Esophagus squamous epithelium (tissue), 5 donors: ENCODE measurements around the gene SFXN5. TPM values are rescaled to one million over a fixed set of nuclear protein-coding genes. Genes with fewer than 3 reads are reported as not detected.
"Not testable (repeated sequence)": the region's sequence is repeated elsewhere in the genome, so short reads cannot be mapped to it uniquely, and the experiment has no call there.

Experiments
- DNase-seq: peaks from one replicate; lab custom pipeline; 2025; lab: John Stamatoyannopoulos, UW
- H3K27ac ChIP-seq, 4 donors: fragments of 200-600 bp; sonication (generic); one replicate each; pipeline ENCODE4 v1.5.1; 2016 to 2019; ENCODE audit warnings: mild to moderate bottlenecking in 1 of 4
- H3K27me3 ChIP-seq, 4 donors: fragments of 200-600 bp; sonication (generic); 1 replicate in 3 of 4; 2 replicates in 1 of 4; pipeline versions ENCODE4 v1.5.1 to v1.6.0; 2017 to 2021; ENCODE audit warnings: antibody characterized with exemption in 1 of 4
- H3K36me3 ChIP-seq, 3 donors: fragments of 200-600 bp; sonication (generic); one replicate each; pipeline ENCODE4 v1.5.1; 2016 to 2019
- H3K4me1 ChIP-seq, 3 donors: fragments of 200-600 bp; sonication (generic); one replicate each; pipeline ENCODE4 v1.5.1; 2017 to 2019
- H3K4me3 ChIP-seq, 4 donors: fragments of 200-600 bp; sonication (generic); 1 replicate in 3 of 4; 2 replicates in 1 of 4; pipeline ENCODE4 v1.5.1; 2016 to 2019; ENCODE audit warnings: mild to moderate bottlenecking in 2 of 4, moderate library complexity in 1 of 4
- H3K9me3 ChIP-seq, 3 donors: fragments of 200-600 bp; sonication (generic); one replicate each; pipeline ENCODE4 v1.5.1; 2016 to 2019
- CTCF ChIP-seq, 6 experiments: fragments of 450-650 bp in 4 of 6; fragments of 200-600 bp in 2 of 6; sonication (generic) in 2 of 6; IDR thresholded peaks; one replicate each; pipeline ENCODE4 v1.5.1; 2016 to 2019; ENCODE audit warnings: antibody characterized with exemption in 6 of 6, mild to moderate bottlenecking in 4 of 6, moderate library complexity in 4 of 6
- POLR2A ChIP-seq, 4 donors: fragments of 450-650 bp; IDR thresholded peaks; one replicate each; pipeline ENCODE4 v1.6.1; 2017; ENCODE audit warnings: antibody characterized with exemption in 4 of 4, mild to moderate bottlenecking in 4 of 4, moderate library complexity in 3 of 4
- WGBS, 2 donors: methylation state at CpG; one replicate each; pipeline ENCODE4 v1.1.5; 2018; 5-methylcytosine and 5-hydroxymethylcytosine counted together
- intact Hi-C: fragments of 100-400 bp; cut with DNase I; formaldehyde crosslinking; loops from one replicate; pipeline ENCODE4 v1.15.0; 2022
- total RNA-seq, 4 donors: library from RNA; depleted of rRNA; stranded (reverse); fragments of >200 nt; gene quantifications; one replicate each; pipeline ENCODE4 v1.1.0, GENCODE V29; 2016
- donor health status: DM: yes; HTN: yes; CAD: no.

The SFXN5 gene
- total RNA-seq, 4 donors from 2014 or later, result 4.2 to 16.4 (median 12.7) TPM

GRCh38 chr2:72908741-72909140 is 162.8 kb downstream of the SFXN5 start:
- no peaks in the 10 kb centered on the region for H3K9me3 ChIP-seq
- no peak for DNase-seq
- H3K27me3 ChIP-seq, result peaks cover 0 to 98% (median 31%) of the 10 kb centered on the region in 4 donors
- intact Hi-C loops, result no loop called here
- H3K4me1 ChIP-seq, result no peaks in the 10 kb centered on the region
- no peak overlapping the region for H3K4me3 ChIP-seq
- H3K36me3 ChIP-seq, result no peaks in the 10 kb centered on the region
- WGBS, 2 donors, result 79 to 81% methylated on average over 3 of the region's 3 CpGs
- no peak overlapping the region for H3K27ac ChIP-seq
- no peak for TF ChIP-seq CTCF (IDR thresholded peaks at IDR 0.05)
- no peak for TF ChIP-seq POLR2A (IDR thresholded peaks at IDR 0.05)

- DNase-seq, intact Hi-C loops, H3K27ac ChIP-seq, H3K4me1 ChIP-seq, H3K4me3 ChIP-seq, H3K36me3 ChIP-seq, H3K9me3 ChIP-seq: not testable (repeated sequence)
- 87 to 90% methylated on average over 12 to 13 of the region's 13 CpGs for WGBS, 2 donors
- H3K27me3 ChIP-seq, result peaks cover 0 to 98% (median 23%) of the 10 kb centered on the region in 4 donors
These were observed 164.1 kb downstream of the SFXN5 start for GRCh38 chr2:72907369-72907768.

- Histone ChIP-seq H3K4me3 (no peak overlapping the region), H3K27ac (no peak overlapping the region), H3K36me3 (no peaks in the 10 kb centered on the region), H3K4me1 (peaks cover 0 to under 1% (median 0%) of the 10 kb centered on the region in 3 donors), H3K9me3 (no peaks in the 10 kb centered on the region), H3K27me3 (peaks cover 0 to 94% (median 5%) of the 10 kb centered on the region in 4 donors)
- TF ChIP-seq POLR2A (IDR thresholded peaks at IDR 0.05) (no peak), CTCF (IDR thresholded peaks at IDR 0.05) (no peak)
- DNase-seq, result no peak
- intact Hi-C loops, result no loop called here
- 42 to 67% methylated on average over 1 to 2 of the region's 3 CpGs for WGBS, 2 donors
These were observed 170.1 kb downstream of the SFXN5 start for GRCh38 chr2:72901426-72901825.

GRCh38 chr2:72900191-72900825 is 171.2 kb downstream of the SFXN5 start:
- no peak for DNase-seq
- H3K27me3 ChIP-seq, result peaks cover 0 to 94% (median 4%) of the 10 kb centered on the region in 4 donors
- WGBS, 2 donors, result 65 to 73% methylated on average over 5 of the region's 5 CpGs

GRCh38 chr2:72898585-72898906 is 173.0 kb downstream of the SFXN5 start:
- no peak for DNase-seq
- H3K27ac ChIP-seq, result no peak overlapping the region
- WGBS, 2 donors, result 33 to 64% methylated on average over 1 to 2 of the region's 2 CpGs
- H3K36me3 ChIP-seq, result no peaks in the 10 kb centered on the region
- H3K4me1 ChIP-seq, result peaks cover 0 to 29% (median 9%) of the 10 kb centered on the region in 3 donors
- intact Hi-C loops, result loop anchor here (10.0 kb wide), 1 partner anchor 276 kb away; no protein-coding TSS in a partner anchor
- peaks cover 0 to 95% (median 0%) of the 10 kb centered on the region in 4 donors for H3K27me3 ChIP-seq
- H3K9me3 ChIP-seq, result no peaks in the 10 kb centered on the region
- H3K4me3 ChIP-seq, result no peak overlapping the region
- no peak for TF ChIP-seq CTCF (IDR thresholded peaks at IDR 0.05)
- no peak for TF ChIP-seq POLR2A (IDR thresholded peaks at IDR 0.05)

More at GRCh38 chr2:72900191-72900825, 171.2 kb downstream of the SFXN5 start:
- TF ChIP-seq CTCF (IDR thresholded peaks at IDR 0.05) (no peak), POLR2A (IDR thresholded peaks at IDR 0.05) (no peak)
- intact Hi-C loops, result no loop called here
- Histone ChIP-seq H3K27ac (no peak overlapping the region), H3K9me3 (no peaks in the 10 kb centered on the region), H3K4me3 (no peak overlapping the region), H3K4me1 (peaks cover 0 to 12% (median 7%) of the 10 kb centered on the region in 3 donors), H3K36me3 (no peaks in the 10 kb centered on the region)
